Right hindlimb (tissue), 1 donor: ENCODE results near the gene ECHDC3.
"Not testable (repeated sequence)": the region's sequence is repeated elsewhere in the genome, so short reads cannot be mapped to it uniquely, and the experiment has no call there.

Experiments
- DNase-seq: peaks from one replicate; pipeline ENCODE4 v3.0.0-alpha.2; 2018

The ECHDC3 gene, protein sequence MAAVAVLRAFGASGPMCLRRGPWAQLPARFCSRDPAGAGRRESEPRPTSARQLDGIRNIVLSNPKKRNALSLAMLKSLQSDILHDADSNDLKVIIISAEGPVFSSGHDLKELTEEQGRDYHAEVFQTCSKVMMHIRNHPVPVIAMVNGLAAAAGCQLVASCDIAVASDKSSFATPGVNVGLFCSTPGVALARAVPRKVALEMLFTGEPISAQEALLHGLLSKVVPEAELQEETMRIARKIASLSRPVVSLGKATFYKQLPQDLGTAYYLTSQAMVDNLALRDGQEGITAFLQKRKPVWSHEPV

DNA sequence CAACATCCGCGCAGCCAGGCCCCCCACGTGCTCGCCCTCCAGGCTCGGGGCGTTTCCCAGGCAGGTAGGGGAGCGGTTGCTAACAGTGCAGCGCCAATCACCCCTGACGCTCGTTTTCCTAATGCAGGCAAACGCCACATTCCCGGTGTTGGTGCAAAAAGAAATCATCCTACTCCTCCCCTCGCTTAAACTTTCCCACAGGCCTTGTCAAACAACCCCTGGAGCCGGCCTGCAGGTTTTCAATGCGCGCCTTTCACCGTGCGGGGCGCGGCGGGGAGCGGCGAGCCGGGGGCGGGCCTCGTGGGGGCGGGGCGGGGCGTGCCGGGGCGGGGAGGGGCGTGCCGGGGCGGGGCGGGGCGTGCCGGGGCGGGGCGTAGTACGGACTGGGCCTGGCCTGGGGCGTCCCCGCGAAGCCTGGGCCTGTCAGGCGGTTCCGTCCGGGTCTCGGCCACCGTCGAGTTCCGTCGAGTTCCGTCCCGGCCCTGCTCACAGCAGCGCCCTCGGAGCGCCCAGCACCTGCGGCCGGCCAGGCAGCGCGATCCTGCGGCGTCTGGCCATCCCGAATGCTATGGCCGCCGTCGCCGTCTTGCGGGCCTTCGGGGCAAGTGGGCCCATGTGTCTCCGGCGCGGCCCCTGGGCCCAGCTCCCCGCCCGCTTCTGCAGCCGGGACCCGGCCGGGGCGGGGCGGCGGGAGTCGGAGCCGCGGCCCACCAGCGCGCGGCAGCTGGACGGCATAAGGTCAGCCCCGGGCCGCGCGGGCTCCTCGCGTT, at the start of gene ECHDC3:
Gene ECHDC3, plus strand, starts transcription at position 374 of the 770 bp plus-strand sequence. Its CDS starts 195 bp downstream, at position 569.
- DNase-seq = peak; percentile 38

DNA sequence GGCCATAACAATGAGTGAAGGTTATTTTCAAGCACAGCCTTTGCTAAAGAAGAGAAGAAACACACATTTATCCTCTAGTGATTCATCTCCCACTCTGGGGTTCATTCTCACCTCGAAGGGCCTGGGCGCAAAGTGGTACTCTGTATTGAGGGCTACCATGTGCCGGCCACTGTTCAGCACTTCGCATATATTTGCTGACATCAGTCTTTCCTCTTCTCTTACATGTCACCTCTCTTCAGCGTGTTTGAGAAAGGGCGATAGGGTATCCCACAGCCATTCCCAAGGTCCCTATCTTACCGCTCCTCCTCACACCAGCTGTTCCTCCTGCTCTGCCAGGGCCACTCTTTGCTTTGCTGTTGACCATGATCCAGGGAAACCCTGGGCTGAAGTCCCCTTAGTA, 48.8 kb upstream of the ECHDC3 start:
- no peak for DNase-seq

DNA sequence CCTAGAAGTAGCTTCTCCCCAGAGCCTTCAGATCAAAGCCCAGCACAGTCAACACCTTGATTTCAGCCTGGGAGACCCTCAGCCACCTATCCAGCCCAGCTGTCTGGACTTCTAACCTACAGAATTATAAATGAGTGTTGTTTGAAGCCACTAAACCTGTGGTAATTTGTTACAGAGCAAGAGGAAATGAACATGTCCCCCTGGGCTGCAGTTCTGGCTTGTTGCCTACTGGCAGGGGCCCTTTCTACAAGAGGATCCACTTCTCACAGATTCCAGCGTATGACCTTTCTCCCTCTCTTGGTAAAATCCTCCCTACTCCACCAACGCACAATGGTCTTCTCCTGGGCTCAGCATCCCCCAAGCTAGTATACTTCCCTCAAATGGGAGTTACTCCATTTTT, 46.4 kb upstream of the ECHDC3 start:
- no peak for DNase-seq

DNA sequence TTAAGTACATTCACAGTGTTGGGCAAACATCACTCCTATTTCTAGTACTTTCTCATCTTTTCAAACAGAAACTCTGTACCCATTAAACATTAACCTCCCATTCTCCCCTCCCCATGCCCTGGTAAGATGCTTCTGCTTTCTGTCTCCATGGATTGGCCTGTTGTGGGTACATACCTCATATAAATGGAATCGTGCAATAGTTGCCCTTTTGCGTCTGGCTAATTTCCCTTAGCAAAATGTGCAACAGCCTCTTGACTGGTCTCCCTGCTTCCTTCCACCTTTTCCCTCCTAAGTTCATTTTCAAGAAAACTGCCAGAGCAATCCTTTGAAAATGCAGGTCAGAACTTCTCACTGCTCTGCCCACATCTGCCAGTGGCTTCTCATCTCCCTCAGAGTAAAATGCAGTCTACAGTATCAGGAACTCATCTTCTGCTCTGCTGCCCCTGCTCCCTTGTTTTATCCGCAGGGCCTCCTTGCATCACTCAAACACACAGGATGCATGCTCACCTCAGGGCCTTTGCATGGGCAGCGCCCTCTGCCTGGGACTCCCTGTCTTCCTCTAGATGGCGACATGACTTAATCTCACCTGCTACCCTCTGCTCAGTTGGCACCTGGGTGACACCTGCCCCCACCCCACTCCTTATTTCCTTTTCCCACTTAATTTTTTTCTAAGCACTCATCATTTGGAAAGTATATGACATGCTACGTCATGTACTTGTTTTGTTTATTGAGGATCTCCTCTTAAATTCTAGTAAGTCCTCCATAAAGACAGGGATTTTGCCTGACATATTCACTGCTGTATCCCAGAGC, 44.3 kb upstream of the ECHDC3 start:
- no peak for DNase-seq

DNA sequence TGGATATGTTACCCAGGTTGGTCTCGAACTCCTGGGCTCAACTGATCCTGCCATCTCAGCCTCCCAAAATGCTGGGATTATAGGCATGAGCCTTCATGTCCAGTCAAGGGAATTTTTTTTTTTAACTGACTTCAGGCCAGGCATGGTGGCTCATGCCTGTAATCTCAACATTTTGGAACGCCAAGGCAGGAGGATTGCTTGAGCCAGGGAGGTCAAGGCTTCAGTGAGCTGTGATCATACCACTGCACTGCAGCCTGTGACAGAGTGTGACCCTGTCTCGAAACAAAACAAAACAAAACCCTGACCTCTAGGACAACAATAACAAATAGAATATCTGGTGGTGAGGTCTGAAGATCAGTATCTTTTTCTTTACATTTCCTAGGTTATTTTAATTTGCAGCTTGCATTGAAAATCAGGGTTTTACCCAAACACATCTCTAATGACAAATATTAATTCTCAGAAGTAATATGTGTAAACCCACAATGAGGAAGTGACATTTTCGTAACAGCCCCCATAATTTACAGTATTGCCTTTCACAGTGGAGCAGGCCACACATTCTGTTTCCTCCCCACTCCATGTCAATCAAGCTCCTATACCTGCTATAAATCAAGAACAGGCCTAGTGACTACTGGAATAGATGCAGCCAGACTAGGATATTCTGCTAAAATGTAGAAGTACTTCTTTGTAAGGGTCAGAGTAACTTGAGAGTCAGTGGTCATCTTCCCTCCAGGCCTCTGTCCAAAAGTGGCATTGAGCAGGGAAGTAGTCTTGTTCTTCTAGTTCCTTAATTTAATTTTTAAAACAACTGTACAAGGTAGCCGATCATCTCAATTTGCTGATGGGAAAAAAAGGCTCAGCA, 43.3 kb upstream of the ECHDC3 start:
- no peak for DNase-seq

DNA sequence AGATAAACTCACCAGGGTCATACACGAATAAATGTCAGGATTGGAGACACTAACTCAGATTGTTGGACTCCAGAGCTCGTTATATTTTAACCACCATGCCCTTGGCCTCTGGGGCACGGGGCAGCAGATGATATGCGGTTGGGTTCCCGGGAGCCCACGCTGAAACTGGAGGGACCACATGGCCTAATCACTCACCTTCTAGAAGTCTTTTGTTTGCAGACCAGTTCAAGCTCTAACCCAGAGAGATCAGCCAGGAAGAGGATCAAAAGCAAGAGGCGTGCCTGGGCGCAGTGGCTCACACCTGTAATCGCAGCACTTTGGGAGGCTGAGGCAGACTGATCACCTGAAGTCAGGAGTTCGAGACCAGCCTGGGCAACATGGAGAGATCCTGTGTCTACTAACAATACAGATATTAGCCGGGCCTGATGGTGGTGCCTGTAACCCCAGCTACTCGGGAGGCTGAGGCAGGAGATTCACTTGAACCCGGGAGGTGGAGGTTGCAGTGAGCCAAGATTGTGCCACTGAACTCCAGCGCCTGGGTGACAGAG, 42.6 kb upstream of the ECHDC3 start:
- no peak for DNase-seq

DNA sequence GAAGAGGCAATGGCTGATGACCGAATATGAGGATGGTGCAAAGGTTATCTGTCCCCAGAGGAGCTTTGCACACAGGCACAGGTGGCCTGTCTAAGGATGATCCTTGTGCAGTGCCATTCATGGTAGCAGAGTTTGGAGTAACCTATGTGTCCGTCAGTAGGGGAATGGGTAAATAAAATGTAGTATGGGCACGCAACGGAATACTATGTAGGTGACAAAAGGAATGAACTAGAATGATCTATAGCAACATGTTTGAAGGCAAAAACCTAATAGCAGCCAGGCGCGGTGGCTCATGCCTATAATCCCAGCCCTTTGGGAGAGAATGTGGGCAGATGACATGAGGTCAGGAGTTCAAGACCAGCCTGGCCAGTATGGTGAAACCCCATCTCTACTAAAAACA, 41.6 kb upstream of the ECHDC3 start:
- DNase-seq = no peak

DNA sequence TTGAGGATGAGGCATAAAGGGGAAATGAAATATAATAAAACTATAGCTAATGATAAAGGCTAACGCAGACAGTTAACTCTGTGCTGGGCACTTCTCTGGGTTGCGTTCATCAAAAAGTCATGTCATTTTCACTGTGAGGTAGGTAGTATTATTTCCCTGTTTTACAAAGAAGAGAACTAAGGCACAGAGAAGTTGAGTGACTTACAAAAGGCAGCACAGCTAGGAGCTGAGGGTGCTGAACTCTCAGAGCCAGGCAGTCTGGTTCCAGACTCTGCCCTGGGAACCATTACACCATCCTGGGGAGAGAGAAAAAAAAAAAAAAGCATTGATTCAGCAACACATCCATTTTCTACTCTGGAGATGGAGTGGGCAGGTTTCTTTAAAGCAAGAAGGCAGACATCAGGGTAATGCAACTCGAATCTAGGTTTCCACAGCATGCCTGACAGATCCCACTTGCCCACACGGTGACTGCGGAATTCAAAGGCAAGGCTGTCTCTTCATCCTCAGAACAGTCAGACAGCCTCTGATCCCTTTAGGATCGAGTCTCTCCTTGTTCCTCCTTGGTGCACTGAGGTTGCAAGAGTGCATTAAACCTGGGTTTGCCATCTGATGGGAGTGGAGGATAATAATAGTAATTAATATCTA, 40.6 kb upstream of the ECHDC3 start:
- DNase-seq = no peak

DNA sequence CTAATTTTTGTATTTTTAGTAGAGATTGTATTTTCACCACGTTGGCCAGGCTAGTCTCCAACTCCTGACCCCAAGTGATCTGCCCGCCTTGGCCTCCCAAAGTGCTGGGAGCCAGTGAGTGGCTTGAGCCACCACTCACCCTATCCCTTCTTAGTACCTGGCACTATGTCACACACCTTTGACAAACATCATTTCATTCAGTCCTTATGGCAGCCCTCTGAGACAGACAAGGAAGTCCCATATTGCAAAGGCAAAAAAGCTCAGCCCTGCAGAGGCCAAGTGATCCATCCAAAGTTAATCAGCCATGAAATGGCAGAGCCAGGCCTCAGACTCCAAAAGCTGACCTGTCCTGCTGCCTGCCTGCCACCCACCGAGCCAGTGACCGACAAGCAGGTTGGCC, 39.9 kb upstream of the ECHDC3 start:
- DNase-seq = no peak

DNA sequence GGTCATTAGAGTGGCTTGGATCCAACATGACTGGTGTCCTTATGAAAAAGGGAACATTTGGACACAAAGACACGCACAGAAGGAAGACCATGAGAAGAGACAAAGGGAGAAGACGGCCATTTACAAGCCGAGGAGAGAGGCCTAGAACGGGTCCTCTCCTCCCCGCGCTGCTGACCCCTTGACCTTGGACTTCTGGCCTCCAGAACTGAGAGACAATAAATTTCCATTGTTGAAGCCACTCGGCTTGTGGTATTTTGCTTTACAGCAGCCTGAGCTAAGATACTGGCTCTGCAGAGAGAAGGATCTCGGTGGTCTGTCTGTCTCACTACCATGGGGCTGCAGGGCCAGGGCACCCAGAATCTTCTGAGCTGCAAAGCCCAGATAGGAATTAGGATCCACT, 38.1 kb upstream of the ECHDC3 start:
- DNase-seq = no peak

DNA sequence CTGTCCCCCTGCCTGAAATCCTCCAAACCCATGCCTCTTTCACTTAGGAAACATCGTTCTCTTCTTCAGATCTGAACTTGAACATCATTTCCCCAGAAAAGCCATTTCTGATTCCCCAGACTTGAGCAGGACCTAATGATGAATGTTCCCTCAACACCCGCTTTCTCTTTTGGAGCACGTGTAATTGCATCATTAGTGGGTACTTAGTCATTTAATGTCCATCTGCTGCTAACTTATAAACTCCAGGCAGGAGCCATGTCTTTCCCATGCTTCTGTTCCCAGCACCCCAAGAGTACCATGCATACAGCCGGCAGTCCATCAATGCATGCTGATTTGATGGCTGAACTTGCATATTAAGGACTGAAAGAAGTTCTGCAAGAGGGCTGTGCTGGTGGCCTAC, 36.5 kb upstream of the ECHDC3 start:
- DNase-seq = no peak

DNA sequence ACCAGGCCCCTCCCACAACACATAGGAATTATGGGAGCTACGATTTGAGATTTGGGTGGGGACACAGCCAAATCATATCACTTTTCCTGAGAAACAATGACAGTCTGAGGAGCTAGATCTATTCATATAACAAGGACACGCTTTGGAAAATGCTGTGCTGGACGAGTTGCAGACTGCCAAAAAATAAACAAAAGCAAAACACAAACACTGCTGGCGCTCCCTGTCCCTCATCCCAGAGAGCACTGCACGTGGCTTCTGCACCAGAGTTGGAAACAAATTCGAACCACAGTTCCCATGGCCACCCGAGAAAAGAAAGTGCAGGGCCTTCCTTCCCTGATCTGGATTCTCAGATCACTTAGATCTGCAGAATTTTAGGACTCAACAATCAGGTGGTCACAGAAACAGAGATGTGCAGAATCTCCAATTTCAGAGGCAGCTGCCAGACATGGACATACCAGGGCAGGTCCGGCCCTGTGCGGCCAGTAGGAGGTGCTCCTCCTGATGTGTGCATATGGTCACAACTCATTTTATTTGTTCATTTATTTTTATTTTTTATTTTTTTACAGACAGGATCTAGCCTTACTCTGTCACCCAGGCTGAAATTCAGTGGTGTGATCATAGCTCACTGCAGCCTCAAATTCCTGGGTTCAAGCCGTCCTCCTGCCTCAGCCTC, 35.2 kb upstream of the ECHDC3 start:
- DNase-seq = no peak

DNA sequence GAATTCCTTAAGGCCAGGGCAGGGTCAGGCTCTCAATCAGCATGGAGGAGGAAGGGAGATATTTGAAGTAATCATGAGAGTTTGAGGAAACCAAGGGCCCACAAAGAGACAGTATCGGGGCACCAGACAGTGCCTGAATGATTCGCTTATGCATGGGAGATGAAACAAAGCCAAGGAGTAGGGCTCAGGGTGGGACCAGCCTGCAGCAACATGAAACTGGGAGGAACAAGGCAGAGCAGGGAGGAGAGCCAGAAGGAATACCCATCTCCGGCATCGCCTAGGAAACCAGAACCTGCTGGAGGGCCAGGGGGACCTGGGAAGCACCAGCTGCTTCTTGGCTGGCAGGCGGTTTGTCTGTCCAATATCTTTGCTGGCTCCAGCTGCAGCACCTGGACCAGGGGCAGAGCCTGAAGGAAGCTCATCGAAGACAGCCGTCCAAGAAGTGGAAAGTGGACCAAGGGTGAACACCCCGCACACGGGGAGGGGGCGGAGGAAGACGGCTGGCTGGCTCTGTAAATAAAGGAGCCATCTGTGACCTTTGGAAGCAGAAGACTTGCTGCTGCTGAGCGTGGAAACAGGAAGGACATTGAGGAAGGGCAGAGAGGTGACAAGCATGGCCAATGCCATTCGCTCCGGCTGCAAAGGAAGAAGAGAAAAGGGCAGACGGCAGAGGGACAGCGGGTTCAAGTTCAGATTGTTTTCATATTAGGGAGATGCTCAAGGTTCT, 34.4 kb upstream of the ECHDC3 start:
- DNase-seq = no peak

DNA sequence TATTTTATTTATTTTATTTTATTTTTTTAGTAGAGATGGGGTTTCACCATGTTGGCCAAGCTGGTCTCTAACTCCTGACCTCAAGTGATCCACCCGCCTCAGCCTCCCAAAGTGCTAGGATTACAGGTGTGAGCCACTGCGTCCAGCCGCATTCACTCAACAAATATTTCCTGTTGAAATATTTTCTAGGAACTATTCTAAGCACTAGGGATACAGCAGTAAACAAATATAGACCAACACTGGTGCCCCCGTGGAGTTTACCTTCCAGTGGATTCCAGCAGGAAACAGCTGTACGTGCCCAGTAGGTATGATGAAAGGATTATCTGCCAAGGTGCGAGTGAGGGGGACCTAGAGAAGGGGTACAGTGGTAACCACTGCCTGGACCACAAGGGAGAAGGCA, 33.4 kb upstream of the ECHDC3 start:
- DNase-seq = not testable (repeated sequence)

DNA sequence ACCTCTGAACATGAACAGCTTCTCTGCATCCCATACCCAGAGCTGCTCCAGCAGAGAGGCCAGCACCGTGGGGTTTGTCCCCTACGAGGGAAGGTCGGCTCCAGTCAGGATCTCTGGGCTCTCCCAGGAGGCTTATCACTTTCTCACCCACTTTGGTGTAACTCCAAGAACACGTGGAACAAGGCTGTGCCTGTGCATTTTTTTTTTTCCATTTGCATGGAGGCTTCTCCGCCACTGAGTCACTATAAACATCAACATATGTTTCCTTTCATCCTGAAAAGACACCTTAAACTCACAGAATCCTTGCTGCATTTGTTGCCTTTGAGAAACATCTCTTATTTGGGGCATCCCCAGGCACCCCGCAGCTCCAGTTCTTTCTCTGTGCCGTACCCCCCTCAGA, 29.4 kb upstream of the ECHDC3 start:
- DNase-seq = no peak

DNA sequence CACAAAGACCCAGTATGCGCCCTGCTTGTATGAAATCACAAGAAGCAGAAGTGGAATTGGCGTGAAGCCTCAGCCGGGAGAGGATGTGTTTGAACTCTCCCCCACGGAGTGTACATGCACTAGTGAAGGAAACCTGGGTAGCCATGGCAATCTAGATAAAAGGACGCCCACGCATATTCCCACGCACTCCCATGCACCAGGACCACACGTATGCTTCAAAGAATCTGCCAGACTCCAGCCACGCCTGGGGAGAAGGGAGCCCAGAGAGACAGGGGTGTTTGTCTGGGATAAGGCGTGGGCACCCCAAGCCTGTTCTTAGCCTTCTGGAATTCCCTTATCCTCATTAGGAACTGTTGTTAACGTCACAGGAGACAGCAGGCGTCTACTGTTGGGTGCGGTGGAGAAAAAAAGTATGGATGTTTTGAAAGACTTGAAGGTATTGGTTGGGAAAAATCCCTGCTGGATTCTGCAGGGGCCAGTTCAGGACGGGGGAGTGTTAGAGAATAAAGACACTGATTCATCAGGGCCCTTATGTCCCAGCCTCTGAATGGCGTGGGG, 28.9 kb upstream of the ECHDC3 start:
- DNase-seq = no peak

DNA sequence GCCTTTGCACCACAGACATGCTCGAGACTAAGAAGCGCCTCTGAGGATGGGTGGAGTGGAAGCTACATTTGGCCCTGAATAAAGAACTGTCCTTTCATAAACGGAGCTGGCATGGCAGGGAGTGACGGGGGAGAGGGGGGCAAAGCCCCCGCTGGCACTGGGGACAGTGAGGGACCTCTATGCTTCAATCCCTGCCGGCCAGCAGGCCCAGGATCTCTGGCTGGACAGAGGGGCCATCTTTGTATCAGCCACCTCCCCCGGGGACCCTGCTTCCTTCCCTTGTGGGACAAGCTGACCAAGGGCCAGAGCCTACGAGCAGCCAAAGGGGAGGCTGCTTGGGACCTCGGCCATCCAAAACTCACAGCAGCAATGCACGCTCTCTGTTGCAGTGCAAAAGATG, 28.2 kb upstream of the ECHDC3 start:
- no peak for DNase-seq

DNA sequence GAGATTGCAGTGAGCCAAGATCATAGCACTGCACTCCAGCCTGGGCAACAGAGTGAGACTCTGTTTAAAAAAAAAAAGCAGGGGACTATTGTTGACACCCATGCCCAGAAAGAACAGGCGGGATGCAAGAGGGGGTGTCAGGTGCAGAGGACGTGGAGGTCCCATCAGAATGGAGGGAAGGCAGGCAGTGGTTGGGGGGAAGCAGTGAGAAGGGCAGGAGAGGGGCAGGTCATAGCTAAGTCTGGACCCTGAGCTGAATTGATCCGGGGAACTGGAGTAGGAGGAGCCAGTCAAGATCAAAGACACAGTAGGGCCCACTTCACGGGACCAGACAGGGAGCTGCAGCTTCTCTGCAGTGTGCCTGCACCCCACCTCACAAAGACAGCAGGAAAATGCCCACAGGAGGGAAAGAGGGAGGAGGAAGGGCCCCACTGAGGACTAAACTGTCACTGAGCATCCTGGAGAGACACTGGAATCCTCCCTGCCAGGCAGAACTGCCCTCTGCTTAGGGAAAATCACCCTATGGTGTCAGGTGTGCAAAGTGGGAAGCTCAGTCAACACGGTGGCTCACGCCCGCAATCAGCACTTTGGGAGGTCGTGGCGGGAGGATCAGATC, 27.3 kb upstream of the ECHDC3 start:
- no peak for DNase-seq

DNA sequence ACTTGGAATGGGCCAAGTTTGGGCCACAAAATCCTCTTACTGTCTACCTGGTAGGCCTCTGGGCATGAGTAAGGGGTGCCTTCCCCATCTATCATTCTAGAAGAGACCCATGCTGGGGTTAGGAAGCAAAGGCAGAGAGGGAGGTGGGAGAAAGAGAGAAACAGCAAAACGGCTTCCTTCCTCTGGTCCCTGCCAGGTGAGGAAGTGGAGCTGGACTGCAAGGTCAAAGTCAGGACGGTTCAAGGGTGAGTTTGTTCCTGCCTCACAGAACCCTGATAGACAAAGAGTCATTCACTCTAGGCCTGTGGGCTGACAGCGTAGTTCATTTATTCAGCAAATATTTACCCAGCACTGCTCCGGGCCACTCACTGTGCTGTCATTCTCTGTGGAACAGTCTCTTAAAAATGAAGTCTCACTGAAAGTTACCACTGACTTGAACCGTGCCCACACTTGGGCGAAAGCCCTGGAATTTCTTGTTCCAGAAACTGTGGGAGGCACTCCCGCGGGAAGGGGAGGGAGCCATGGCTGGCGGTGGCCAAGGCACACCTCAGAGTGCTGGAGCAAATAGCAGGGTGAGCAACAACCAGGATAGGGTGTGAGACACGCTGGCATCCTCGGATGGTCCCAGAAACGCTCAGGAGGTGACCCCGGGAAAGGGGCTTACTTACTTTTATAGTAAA, 26.2 kb upstream of the ECHDC3 start:
- peak; percentile 46 for DNase-seq
